HG03432 (cell line): ENCODE data around the gene RAMAC.
"Not testable (repeated sequence)": the region's sequence is repeated elsewhere in the genome, so short reads cannot be mapped to it uniquely, and the experiment has no call there.

ENCODE experiments used
- ATAC-seq: cut with Tn5 transposase; IDR thresholded peaks from one replicate; pipeline ENCODE4 v1.9.1; 2021; ENCODE audit warnings: mild to moderate bottlenecking, moderate library complexity; ENCODE audit not compliant: unreplicated experiment

RAMAC gene

DNA sequence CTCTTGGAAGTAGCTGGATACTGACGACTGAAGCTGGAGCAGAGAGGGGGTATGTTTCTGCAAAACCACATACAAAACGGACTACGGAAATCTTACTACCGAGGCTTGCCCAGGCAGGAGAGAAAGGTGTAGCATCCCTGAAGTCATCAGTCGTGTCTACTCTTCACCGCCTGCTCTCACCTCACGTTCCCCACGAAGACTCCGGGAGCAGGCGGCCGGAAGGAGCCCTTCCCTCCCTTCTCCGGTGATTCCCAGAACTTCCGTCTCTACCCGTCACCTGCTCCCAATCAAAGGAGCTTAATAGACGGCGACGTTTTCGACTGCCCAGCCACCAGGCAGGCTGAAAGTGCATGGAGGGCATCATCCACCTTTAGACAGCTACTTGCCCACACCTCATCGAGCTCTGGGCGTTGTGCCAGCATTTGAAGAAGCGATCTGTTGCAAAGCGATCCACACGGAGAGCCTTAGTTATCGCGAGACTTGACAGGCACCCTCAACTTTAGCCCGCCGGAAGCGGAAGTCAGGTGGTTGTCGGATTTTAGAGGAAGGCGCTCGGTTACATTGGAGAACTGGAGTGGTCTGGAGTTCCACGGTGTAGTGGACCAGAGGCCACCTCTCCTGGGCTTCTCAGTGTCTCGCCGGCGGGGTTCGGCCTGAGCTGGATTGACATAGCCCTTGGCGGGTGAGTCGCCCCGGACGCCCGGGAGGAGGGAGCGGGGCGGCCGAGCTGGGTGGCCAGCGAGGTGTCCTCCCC, at the start of gene RAMAC:
Gene RAMAC, plus strand, starts transcription at position 523 of the 754 bp plus-strand sequence. CDS start 2,809 bp downstream, outside the sequence.
- peak; percentile 96 for ATAC-seq

DNA sequence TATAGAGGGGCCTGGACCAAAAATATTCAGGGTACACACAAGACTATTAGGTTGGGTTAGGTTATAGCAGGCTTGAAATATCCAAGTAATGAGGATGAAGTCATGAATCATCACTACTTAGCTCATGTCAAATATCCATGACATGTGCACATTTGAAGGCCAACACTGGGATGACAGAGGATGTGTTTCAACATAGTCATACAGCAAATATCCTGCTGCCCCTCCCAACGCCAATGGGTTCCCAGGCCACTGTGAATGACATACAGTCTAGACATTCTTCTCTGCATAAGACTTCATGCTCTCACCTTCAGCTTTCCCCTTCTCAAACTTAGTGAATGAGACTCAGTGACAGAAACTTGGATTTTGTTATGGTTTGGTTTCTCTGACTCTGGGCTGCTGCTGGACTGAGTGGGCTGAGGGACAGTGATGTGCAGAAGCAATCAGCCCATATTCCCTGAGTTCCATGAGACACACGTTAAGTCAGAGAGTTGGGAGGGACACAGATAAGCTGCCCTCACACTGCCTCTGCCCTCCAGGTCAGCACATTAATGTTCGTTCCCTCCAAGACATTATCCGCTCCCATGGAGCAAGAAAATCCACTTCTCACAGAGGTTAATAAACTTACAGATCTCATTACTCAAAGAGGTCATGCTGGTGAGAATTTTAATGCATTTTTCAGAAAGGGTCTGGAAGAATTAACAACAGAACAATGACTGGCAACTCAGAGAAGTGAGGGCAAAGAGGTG, 48.9 kb upstream of the RAMAC start:
- ATAC-seq: no peak

- ATAC-seq: no peak
These were observed 48.3 kb upstream of the RAMAC start for GRCh38 chr15:82937712-82938058.

GRCh38 chr15:82939678-82940077, 46.3 kb upstream of the RAMAC start:
- ATAC-seq: not testable (repeated sequence)

DNA sequence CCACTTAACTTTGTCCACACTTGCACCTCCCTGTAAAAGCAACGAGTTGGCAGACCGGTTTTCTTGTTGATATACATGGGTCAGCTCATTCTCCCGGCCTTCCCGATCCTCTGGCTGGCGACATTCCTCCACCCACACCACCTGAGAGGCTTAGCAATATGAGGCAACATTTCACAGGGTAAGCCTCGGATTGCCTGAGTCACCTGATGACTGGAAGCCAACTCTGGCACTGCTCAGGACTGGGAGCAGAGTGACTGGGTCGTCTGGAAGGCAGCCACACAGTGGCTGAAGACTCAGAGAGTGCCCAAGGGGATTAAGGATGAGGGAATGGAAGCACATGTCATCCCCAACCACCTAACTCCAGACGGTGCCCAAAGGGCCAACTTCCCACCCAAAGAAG, 43.3 kb upstream of the RAMAC start:
- no peak for ATAC-seq

GRCh38 chr15:82943176-82943575, 42.8 kb upstream of the RAMAC start:
- no peak for ATAC-seq

GRCh38 chr15:82944056-82944455, 42.0 kb upstream of the RAMAC start:
- no peak for ATAC-seq

DNA sequence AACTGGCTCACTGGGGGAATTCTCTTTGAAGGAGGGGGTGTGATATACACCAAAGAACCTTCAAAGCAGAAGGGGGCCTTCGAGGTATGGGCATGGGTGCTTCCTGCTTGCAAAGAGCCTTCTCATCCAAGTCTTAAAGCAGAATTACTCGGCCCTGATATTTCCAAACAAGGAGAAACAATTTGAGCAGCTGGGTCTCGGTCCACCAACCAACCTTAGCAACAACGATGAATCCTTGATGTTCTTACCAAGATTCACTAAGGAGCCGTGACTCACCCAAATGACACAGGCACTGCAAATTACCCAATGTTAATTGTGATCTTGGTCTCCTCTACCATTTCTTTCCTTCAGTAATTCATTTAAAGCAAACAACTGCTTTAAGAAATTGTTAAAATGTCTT, 41.2 kb upstream of the RAMAC start:
- no peak for ATAC-seq

- no peak for ATAC-seq
These were observed 40.7 kb upstream of the RAMAC start for GRCh38 chr15:82945326-82945725.

DNA sequence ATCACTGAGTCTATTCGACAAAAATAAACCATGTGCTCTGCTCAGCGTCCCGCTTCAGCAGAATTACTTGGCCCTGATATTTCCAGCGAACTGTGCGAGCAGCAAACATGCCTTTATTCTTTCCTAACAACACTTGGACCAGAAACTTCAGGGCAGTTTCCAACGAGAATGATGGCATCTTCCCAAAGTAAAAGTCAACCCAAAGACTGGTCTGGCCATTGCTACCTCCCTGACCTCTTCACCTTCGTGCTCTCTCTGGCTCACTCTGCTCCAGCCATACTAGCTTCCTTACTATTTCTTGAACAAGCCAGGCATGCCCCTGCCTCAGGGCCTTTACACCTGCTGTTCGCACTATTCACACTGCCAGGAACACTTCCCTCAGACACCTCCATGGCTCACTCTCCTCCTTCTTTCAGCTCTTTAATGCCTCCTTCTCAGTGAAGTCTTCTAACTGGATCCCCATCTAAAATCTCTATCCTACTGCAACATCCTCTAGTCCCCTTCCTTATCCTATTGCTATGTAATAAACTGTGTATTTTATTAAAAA, 39.8 kb upstream of the RAMAC start:
- ATAC-seq: no peak

GRCh38 chr15:82950295-82950694, 35.7 kb upstream of the RAMAC start:
- peak; percentile 23 for ATAC-seq

GRCh38 chr15:82950746-82951370, 35.2 kb upstream of the RAMAC start:
- ATAC-seq: peak; percentile 67

GRCh38 chr15:82951472-82952157, 34.4 kb upstream of the RAMAC start:
- no peak for ATAC-seq

GRCh38 chr15:82952158-82953081, 33.6 kb upstream of the RAMAC start, which contains the start of gene HOMER2:
Gene HOMER2, minus strand, starts transcription at chr15:82952720. Its CDS starts 185 bp downstream, at chr15:82952535.
- peak; percentile 45 for ATAC-seq

DNA sequence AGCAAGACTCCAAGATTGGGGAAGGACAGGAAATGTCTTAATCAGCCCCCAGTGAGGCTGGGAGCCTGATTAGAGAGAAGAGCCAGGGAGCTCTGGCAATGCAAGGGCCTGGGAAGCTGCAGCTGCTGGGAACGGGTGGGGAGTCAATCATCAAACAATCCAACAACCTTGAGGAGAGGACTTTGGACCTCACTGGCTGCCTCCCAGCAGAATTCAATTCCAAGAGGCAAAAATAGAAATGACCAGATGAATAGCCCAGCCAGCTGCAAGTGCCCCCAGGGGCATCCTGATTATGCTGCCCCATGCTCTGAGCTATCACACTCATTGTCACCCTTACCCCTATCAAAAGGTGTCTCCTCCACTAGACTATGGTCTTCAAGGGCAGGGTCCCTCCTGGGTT, 27.4 kb upstream of the RAMAC start:
- no peak for ATAC-seq

DNA sequence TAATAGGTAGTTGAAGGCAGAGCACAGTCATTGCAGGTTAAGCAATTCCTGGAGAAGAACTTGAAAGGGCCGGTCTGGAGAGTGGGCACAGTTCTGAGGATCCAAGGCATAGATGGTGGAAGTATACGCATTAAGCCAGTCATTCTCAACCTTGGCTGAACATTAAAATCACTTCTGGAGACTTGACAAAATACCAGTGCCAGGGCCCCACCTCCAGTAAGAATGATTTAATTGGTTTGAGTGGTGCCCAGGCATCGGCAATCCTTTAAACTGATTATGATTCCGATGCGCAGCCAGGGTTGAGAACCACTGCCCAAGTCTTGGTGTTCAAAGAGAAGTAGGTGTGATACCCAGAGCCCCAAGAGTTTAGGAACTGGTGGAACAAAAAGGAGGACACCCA, 26.6 kb upstream of the RAMAC start:
- ATAC-seq: no peak

DNA sequence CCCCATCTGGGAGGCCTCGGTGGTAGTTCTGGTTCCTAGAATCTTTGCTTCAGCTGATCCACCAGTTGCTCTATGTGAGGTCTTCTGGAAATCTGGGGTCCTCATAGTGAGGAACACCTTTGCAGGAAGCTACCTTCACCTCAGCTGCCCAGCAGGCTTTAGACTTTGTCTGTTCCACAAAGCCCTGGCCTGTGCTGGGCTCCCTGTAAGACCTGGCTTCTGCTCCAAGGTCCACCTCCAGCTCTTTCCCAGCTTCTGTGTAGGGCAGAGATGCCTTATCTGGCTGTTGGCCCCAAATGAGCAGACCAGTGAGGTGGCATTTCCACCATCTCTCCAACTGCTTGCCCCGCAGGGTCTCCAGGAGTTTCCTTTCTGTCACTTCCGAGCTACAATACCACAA, 25.2 kb upstream of the RAMAC start:
- no peak for ATAC-seq

GRCh38 chr15:82963471-82964341, 22.3 kb upstream of the RAMAC start:
- ATAC-seq: no peak

- no peak for ATAC-seq
These were observed 21.1 kb upstream of the RAMAC start for GRCh38 chr15:82964890-82965289.
